Activated T-cell treated with anti-CD3 and anti-CD28 coated beads, Interleukin-2, amount 50 U/mL, for 4 hours (primary cell): Measurements from ENCODE around the gene PPP2R2D. TPM values are rescaled to one million over a fixed set of nuclear protein-coding genes. Genes with fewer than 3 reads are reported as not detected.

Experiments used
- ATAC-seq, 2 donors: fragments of 200-7000 bp; cut with Tn5 transposase; one replicate each; pipeline ENCODE4 v1.10.0; 2021
- DNase-seq: peaks from one replicate; pipeline ENCODE4 v3.0.0-alpha.2; 2020
- H3K27me3 Mint-ChIP-seq: one replicate; pipeline ENCODE4 v1.8.0; 2021; ENCODE audit warnings: low read depth, mixed read lengths
- H3K36me3 Mint-ChIP-seq: one replicate; pipeline ENCODE4 v1.8.0; 2022; ENCODE audit warnings: mixed read lengths; ENCODE audit not compliant: insufficient read depth
- H3K4me1 Mint-ChIP-seq: one replicate; pipeline ENCODE4 v1.8.0; 2021; ENCODE audit warnings: low read depth, mixed read lengths
- H3K4me3 Mint-ChIP-seq: one replicate; pipeline ENCODE4 v1.8.0; 2021; ENCODE audit warnings: mild to moderate bottlenecking, moderate library complexity, mixed read lengths
- H3K9me3 Mint-ChIP-seq: one replicate; pipeline ENCODE4 v1.8.0; 2021; ENCODE audit warnings: mixed read lengths
- total RNA-seq, 3 donors: library from RNA; stranded (reverse); gene quantifications; one replicate each; pipeline ENCODE4 v1.2.1, GENCODE V29; 2021

The PPP2R2D gene
- total RNA-seq, 3 donors from 2014 or later: 22.6 to 25.7 (median 24.1) TPM

- Mint-ChIP-seq H3K9me3 (no peaks in the 10 kb centered on the region), H3K4me3 (no peak overlapping the region), H3K27me3 (peaks cover 8% of the 10 kb centered on the region), H3K4me1 (no peaks in the 10 kb centered on the region), H3K36me3 (no peaks in the 10 kb centered on the region)
- no peak for DNase-seq
- ATAC-seq: no peak
Observed at GRCh38 chr10:131859341-131860020, 41.3 kb upstream of the PPP2R2D start.

DNA sequence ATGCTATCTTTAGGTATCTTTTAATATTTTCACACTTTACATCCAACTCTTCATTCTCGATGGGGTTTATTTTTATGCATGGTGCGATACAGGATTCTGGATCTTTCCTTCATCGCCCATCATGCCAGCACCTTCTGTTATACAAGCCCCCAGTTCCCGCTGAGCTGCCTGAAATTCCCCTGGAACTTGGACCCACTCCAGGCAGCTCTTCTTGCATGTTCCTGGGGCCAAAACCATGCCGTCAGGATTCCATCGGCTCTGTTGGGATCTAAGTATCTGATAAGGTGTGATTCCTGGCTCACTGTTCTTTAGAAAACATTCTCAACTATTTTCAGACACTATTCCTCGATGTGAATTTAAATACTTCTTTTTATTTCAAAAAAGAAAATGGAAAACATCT, 40.5 kb upstream of the PPP2R2D start:
- H3K4me3 Mint-ChIP-seq: no peak overlapping the region
- no peaks in the 10 kb centered on the region for H3K4me1 Mint-ChIP-seq
- ATAC-seq (no peak), DNase-seq (no peak)
- H3K36me3 Mint-ChIP-seq: no peaks in the 10 kb centered on the region
- H3K27me3 Mint-ChIP-seq: peaks cover 6% of the 10 kb centered on the region
- H3K9me3 Mint-ChIP-seq: no peaks in the 10 kb centered on the region

- H3K4me1 Mint-ChIP-seq: no peaks in the 10 kb centered on the region
- no peak overlapping the region for H3K4me3 Mint-ChIP-seq
- peaks cover 8% of the 10 kb centered on the region for H3K27me3 Mint-ChIP-seq
- H3K36me3 Mint-ChIP-seq: no peaks in the 10 kb centered on the region
- DNase-seq: no peak
- H3K9me3 Mint-ChIP-seq: no peaks in the 10 kb centered on the region
- no peak for ATAC-seq
Observed at GRCh38 chr10:131860806-131861440, 39.9 kb upstream of the PPP2R2D start.

DNA sequence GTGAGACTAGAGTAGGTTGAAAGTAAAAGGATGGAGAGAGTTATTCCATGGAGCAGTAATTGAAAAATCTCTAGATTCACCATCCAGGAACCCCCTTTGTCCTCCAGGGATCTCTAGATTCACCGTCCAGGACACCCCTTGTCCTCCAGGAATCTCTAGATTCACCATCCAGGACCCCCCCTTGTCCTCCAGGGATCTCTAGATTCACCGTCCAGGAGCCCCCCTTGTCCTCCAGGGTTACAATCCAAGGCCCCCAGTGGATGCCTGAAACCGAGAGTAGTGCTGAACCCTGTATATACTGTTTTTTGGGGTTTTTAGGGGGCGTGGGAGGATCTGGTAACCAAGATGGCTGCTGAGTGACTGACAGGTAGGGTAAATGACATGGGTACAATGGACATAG, 38.3 kb upstream of the PPP2R2D start:
- no peaks in the 10 kb centered on the region for H3K9me3 Mint-ChIP-seq
- peaks cover 11% of the 10 kb centered on the region for H3K27me3 Mint-ChIP-seq
- ATAC-seq: no peak
- H3K4me1 Mint-ChIP-seq: no peaks in the 10 kb centered on the region
- H3K36me3 Mint-ChIP-seq: no peaks in the 10 kb centered on the region
- no peak for DNase-seq
- H3K4me3 Mint-ChIP-seq: no peak overlapping the region

DNA sequence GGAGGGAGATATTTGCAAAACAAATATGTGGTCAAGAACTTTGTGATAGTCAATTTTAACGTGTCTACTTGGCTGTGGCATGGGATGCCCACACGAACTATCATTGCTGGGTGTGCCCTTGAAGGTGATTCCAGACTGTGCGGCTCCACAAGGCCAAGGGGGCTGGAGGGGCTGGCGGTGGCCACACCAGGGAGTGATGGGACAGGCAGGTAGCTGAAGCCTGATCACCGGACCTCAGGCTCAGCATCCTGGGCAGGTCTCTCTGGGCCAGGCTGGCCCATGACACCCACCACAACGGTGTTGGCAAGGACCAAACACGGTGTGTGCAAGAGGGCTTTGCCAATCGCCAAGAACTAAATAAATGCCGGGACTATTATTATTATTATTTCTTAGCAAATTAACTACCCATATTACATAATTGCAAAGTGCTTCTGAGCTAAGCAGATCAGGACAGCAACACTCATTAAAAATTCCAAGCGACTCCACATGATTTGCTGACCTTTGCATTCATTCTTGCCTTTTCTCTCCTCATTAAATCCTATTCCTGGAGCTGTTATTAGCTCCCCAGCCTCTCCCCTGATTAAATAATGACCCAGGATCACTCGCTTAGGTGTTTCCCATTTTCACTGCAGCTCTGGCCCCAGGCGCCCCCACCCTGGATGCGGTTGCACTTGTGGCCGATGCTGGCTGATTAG, 35.4 kb upstream of the PPP2R2D start:
- no peak for DNase-seq

DNA sequence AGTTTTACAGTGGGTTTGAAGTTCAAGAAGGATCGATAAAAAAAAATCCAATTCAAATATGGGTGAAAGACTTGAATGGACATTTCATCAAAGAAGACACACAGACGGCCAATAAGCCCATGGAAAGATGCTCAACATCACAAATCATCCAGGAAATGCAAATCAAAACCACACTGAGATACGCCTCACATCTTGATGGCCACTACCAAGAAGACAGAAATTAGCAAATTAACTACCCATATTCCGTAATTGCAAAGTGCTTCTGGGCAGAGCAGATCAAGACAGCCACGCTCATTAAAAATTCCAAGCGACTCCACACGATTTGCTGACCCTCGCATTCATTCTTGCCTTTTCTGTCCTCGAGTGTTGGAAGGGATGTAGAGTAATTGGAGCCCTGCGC, 34.1 kb upstream of the PPP2R2D start:
- ATAC-seq (no peak), DNase-seq (no peak)
- Mint-ChIP-seq H3K4me3 (no peak overlapping the region), H3K9me3 (no peaks in the 10 kb centered on the region), H3K36me3 (no peaks in the 10 kb centered on the region), H3K4me1 (no peaks in the 10 kb centered on the region), H3K27me3 (peaks cover 5% of the 10 kb centered on the region)

More for the DNA sequence above, 35.4 kb upstream of the PPP2R2D start:
- Mint-ChIP-seq H3K4me3 (no peak overlapping the region), H3K4me1 (no peaks in the 10 kb centered on the region), H3K9me3 (no peaks in the 10 kb centered on the region), H3K27me3 (peaks cover 7% of the 10 kb centered on the region), H3K36me3 (no peaks in the 10 kb centered on the region)
- no peak for ATAC-seq

DNA sequence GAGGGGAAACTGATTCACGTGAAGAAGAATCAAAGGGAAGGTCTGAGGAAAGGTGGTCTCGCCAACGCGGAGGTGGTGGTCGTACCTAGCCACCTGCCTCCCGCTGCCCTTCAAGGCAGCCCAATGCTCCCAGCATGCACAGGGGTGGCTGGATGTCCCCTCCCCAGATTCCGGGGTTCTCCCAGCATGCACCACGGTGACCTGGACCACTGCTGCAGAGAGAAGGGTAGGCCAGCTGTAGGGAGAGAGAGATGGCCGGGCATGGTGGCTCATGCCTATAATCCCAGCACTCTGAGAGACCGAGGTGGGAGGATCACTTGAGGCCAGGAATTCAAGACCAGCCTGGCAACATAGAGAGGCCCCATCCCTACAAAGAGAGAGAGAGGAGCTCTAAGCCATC, 32.4 kb upstream of the PPP2R2D start:
- Mint-ChIP-seq H3K27me3 (peaks cover 5% of the 10 kb centered on the region), H3K4me1 (no peaks in the 10 kb centered on the region), H3K4me3 (no peak overlapping the region), H3K9me3 (no peaks in the 10 kb centered on the region), H3K36me3 (no peaks in the 10 kb centered on the region)
- ATAC-seq: no peak
- no peak for DNase-seq

- no peaks in the 10 kb centered on the region for H3K9me3 Mint-ChIP-seq
- DNase-seq: no peak
- peaks cover 10% of the 10 kb centered on the region for H3K27me3 Mint-ChIP-seq
Observed at GRCh38 chr10:131869344-131869743, 31.5 kb upstream of the PPP2R2D start.

DNA sequence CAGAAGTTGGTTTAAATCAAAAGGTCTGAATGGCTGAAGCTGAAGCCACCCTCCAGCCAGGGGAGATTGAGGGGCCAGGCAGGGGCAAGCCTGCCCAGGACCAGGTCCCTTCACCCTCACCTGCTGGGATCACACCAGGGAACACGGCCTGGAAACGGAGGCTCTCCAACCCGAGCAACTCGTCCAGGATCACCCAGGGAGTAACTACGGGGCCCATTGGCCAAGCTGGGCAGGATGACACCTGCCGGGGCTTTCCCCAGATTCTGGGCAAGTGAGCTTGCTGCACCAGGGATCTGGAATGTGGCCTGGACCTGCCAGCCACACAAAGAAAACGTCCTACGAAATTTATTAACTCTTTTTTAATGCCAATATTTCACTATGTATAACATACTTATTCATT, 30.4 kb upstream of the PPP2R2D start:
- Mint-ChIP-seq H3K27me3 (peaks cover 16% of the 10 kb centered on the region), H3K36me3 (no peaks in the 10 kb centered on the region), H3K4me1 (peaks cover 3% of the 10 kb centered on the region), H3K9me3 (no peaks in the 10 kb centered on the region), H3K4me3 (no peak overlapping the region)
- ATAC-seq (no peak), DNase-seq (no peak)

More at GRCh38 chr10:131869344-131869743, 31.5 kb upstream of the PPP2R2D start:
- no peaks in the 10 kb centered on the region for H3K36me3 Mint-ChIP-seq
- H3K4me3 Mint-ChIP-seq: no peak overlapping the region
- ATAC-seq: no peak
- no peaks in the 10 kb centered on the region for H3K4me1 Mint-ChIP-seq

- DNase-seq (no peak), ATAC-seq (no peak)
- H3K27me3 Mint-ChIP-seq: peaks cover 16% of the 10 kb centered on the region
- H3K36me3 Mint-ChIP-seq: no peaks in the 10 kb centered on the region
- H3K9me3 Mint-ChIP-seq: no peaks in the 10 kb centered on the region
- H3K4me3 Mint-ChIP-seq: no peak overlapping the region
- H3K4me1 Mint-ChIP-seq: peaks cover 3% of the 10 kb centered on the region
Observed at GRCh38 chr10:131870831-131871672, 29.8 kb upstream of the PPP2R2D start.

DNA sequence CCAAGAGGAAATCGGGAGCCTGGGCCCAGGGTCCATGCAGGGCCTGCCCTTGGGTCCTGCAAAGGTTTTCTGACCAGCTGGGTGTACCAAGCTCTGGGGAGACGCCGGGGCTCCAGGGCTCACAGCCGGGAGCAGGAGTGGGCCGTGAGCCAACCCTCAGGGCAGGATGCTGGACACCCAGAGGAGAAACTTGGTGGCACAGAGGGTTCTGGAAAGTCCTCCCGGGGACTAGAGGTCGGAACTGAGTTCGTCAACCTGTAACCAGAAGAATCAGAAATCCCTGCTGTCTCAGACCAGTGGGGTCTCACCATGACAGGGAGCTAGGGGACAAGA, 29.2 kb upstream of the PPP2R2D start:
- peaks cover 3% of the 10 kb centered on the region for H3K4me1 Mint-ChIP-seq

DNA sequence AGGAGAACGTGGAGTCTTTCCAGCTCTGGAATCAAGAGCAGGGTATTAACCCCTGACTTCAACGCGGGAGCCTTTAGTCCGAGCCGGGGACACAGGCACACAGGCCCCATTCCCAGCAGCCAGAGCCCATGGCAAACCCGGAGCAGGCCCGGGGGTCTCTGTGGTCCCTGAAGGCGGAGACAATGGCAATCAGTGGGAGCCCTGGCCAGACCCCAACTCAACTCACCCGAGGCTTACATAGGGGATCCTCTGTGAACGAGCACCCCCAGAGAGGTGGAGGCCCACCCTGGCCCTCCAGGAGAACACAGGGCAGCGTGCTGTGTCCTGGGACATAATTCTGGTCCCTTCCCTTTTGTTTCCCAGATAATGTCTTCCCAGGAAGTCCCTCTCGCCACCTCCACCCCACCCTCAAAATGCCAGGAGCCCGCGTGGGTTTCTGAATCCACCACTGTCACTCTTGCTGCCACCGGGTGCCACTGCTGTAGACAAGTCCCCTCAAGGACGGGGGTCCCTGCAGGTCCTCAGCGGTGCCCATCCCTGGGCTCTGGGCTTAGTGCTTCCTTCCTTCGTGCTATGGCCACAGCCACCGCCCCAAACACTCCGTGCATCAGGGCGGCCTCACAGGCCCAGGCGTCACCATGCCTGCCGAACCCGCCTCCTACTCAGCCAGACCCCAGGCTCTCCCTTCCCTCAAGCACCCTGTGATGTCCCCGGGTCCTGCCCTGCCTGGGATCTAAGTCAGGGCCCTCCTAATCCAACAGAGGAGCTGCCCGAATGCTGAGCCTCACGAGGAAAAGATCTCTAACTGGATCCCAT, 28.6 kb upstream of the PPP2R2D start:
- H3K36me3 Mint-ChIP-seq: peaks cover 1% of the 10 kb centered on the region
- H3K4me1 Mint-ChIP-seq: peaks cover 3% of the 10 kb centered on the region
- peaks cover 20% of the 10 kb centered on the region for H3K27me3 Mint-ChIP-seq
- ATAC-seq: no peak
- no peak for DNase-seq
- no peak overlapping the region for H3K4me3 Mint-ChIP-seq
- H3K9me3 Mint-ChIP-seq: no peaks in the 10 kb centered on the region

More for the DNA sequence above, 29.2 kb upstream of the PPP2R2D start:
- Mint-ChIP-seq H3K4me3 (no peak overlapping the region), H3K36me3 (no peaks in the 10 kb centered on the region), H3K9me3 (no peaks in the 10 kb centered on the region), H3K27me3 (peaks cover 19% of the 10 kb centered on the region)
- ATAC-seq (no peak), DNase-seq (no peak)

DNA sequence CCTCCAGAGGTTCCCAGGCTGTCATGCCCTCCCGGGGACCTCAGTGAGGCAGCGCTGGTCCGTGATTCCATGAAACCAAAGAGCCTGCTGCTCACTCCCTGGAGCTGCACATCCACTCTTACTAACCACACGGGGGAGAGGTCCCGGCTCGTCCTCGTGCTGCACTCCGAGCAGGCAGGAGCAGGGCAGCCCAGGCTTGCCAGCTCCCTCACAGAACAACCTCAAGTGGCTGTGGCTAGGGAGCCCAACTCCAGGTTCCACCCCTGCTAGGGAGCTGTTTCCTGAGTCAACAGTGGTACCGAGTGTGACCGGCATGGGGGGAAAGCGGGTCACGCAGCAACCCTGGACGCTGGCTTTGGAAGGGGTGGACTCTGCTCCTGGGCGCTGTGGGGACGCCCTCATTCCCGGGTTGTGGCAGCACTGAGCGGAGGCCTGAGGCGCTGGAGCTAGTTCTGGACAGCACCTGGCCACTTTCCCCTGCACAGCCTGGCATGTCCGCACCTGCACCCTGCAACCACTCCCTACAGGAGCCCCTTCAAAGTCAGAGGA, 27.9 kb upstream of the PPP2R2D start:
- H3K9me3 Mint-ChIP-seq: no peaks in the 10 kb centered on the region
- peaks cover 3% of the 10 kb centered on the region for H3K4me1 Mint-ChIP-seq

More for the DNA sequence above, 27.9 kb upstream of the PPP2R2D start:
- no peak for ATAC-seq
- DNase-seq: no peak
- no peak overlapping the region for H3K4me3 Mint-ChIP-seq
- peaks cover 1% of the 10 kb centered on the region for H3K36me3 Mint-ChIP-seq
- H3K27me3 Mint-ChIP-seq: peaks cover 22% of the 10 kb centered on the region
